Tibial nerve (tissue), 3 donors: ENCODE results near the gene PTPRD.

Experiments used
- CTCF ChIP-seq, 5 experiments: fragments of 200-600 bp in 3 of 5; fragments of 450-650 bp in 2 of 5; sonication (generic) in 3 of 5; IDR thresholded peaks; one replicate each; pipeline ENCODE4 v1.5.1; 2016 to 2019; ENCODE audit warnings: antibody characterized with exemption in 5 of 5, mild to moderate bottlenecking in 3 of 5, moderate library complexity in 2 of 5
- POLR2A ChIP-seq, 2 donors: fragments of 450-650 bp; IDR thresholded peaks; one replicate each; pipeline ENCODE4 v1.6.1; 2017; ENCODE audit warnings: antibody characterized with exemption in 2 of 2, mild to moderate bottlenecking in 2 of 2, moderate library complexity in 2 of 2

- TF ChIP-seq POLR2A (IDR thresholded peaks at IDR 0.05): no peak
- no peak for TF ChIP-seq CTCF (IDR thresholded peaks at IDR 0.05)
These were observed 1286.1 kb downstream of the PTPRD start for GRCh38 chr9:9326749-9327148.
